ENCODE results near the gene HOXA13. TPM values are rescaled to one million over a fixed set of nuclear protein-coding genes. Genes with fewer than 3 reads are reported as not detected.
A peak's percentile ranks its signal among the peaks of the same experiment; 100 is the strongest.

Gene HOXA13
- total RNA-seq, 1 donor = 1.3 TPM

DNA sequence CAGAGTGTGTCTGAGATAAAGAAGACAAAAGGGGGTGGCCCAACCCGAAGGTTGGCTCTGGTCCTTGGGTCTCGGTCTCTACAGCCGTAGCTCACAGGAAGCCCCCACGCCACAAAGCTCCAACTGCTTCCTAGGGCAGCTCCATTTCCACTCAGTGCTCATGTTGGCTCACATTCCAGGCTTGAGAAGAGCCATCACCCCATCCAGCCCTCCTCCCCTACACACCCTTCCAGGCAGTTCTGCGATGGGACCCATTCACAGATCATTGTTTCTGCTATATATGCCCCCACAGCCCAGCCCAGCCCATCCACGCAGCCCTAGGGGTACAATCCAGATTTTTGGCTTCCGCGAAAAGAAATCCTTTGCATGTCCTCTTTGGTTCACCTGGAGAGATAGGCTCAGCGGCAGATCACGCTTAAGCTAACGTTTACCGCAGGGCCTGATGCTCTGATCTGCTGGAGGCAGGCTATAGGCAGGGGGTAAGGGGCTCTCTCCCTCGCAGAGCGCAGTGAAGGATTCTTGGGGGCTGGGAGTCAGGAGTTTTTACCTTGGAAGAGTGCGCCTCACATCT, 8.6 kb downstream of the HOXA13 start:
- TF ChIP-seq, protein P1, sequence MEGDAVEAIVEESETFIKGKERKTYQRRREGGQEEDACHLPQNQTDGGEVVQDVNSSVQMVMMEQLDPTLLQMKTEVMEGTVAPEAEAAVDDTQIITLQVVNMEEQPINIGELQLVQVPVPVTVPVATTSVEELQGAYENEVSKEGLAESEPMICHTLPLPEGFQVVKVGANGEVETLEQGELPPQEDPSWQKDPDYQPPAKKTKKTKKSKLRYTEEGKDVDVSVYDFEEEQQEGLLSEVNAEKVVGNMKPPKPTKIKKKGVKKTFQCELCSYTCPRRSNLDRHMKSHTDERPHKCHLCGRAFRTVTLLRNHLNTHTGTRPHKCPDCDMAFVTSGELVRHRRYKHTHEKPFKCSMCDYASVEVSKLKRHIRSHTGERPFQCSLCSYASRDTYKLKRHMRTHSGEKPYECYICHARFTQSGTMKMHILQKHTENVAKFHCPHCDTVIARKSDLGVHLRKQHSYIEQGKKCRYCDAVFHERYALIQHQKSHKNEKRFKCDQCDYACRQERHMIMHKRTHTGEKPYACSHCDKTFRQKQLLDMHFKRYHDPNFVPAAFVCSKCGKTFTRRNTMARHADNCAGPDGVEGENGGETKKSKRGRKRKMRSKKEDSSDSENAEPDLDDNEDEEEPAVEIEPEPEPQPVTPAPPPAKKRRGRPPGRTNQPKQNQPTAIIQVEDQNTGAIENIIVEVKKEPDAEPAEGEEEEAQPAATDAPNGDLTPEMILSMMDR (IDR thresholded peaks at IDR 0.05; ENCODE audit: insufficient read depth, low read depth, low read length) = no peak
- peak; percentile 25 for DNase-seq (ENCODE audit: low read depth)
- peak overlapping the region; percentile 86 for H3K4me3 ChIP-seq (ENCODE audit: low read depth, low read length)

DNA sequence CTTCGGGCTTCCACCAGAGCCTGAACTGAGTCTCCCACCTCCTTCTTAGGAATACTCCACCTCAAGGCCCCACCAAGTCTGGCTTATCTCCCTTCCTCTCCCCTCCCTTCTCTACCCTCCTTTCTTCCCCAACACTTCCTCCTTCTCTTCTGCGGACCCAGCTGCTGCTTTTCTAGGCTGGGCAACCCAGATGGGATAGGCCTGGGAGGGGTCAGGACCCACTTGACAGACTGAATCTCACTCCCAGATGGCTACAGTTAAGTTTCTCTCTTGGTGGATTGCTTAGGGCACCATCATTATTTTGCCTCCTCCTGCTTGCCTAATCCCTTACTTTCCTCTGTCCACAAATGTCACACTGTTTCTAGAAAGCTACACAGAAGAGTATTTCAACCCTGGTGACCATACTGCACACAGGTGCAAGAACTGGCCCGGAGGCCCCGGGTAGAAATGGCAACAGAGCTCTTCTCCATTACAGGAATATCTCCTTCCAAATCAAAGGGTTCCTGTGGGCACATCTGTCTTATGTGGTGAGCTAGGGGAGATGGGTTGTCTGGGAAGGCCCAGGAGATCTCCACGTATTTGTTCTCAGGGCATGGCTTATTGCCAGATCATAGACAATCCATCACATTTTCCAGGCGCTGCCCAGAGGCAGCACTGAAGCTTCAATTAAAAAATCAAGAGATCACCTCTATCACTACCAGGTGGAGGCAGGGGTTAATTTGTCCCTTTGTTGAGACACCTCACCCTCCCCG, 9.7 kb downstream of the HOXA13 start:
- TF ChIP-seq, protein P1 (IDR thresholded peaks at IDR 0.05; ENCODE audit: insufficient read depth, low read depth, low read length) = no peak
- peak; percentile 71 for DNase-seq (ENCODE audit: low read depth)
- peak overlapping the region; percentile 67 for H3K4me3 ChIP-seq (ENCODE audit: low read depth, low read length)

DNA sequence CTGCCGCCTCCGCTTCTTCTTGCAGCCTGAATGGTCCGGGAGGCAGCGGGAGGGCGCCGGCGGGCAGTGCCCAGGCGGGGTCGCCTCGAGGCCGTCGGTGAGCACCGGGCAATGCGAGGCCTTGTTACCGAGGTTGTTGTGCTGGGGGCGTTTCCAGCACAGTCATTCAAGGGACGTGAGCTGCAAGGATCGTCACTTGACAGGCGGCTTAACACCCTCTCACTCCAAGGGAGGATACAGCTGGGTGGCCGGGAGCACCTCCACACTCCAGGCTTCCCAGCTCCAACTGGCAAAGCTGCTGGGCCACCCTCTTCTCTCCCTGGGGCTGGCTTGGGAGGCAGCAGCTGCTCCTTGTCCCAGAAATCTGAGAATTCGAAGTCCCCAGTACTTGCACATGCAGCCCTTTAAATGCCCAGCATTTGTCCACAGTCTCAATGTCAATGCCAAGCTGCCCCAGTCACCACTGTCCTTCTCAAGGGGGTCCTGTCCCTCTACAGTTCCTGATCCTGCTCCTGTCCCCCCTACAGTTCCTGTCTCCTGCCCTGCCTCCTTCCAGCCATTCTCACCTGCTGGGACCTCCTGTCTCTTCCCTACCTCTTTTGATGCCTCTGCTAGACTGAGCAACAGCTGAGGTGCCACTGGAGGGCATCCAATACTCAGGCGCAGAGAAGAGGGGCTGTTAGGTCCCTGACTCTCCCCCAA, 10.4 kb downstream of the HOXA13 start:
- peak overlapping the region; percentile 67 for H3K4me3 ChIP-seq (ENCODE audit: low read depth, low read length)
- TF ChIP-seq, protein P1 (IDR thresholded peaks at IDR 0.05; ENCODE audit: insufficient read depth, low read depth, low read length) = no peak
- peak; percentile 79 for DNase-seq (ENCODE audit: low read depth)

DNA sequence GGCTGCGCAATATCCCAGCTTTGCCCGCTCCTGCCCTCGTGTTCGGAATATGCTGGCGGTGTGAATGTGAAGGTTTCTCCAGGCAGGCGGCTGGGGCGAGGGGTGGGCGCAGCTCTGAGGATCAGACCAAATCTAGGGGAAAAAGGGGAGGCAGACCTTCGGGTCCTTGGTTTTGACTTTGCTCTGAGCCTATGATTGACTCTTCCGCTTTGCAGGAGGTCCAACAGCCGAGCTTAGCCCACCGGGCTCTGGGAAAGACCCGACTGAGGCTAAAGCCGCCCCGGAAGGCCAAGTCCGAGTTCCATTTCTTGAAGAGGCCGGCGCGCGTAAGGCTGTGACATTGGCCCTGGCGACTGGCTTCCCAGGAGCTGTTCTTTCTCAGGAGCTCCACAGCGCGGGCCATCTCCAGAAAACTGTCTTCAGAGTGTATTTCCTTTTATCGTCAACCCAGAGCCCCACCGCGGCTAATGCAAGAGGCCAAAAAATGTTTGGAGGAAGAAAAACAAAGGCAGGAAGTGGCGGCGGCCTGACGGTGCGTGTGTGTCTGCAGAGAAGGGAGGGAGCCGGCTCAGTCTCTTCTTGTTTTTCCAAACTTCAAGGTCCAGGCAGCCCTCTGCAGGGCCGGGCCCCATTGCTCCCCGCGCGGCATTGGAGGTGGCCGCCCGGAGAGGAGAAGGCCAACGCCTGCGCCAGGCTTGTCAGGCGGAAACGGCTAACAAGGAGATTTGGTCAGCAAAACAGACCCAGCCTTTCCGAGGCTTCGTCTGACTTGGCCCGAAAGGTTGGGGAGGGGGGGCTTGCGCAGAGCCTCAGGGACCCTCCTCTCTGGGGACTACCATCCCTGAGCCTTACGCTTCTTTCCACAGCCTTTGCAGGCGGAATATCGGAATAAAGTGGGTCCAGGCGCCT, 11.3 kb downstream of the HOXA13 start:
- DNase-seq (ENCODE audit: low read depth) = peak; percentile 75
- peak overlapping the region; percentile 67 for H3K4me3 ChIP-seq (ENCODE audit: low read depth, low read length)
- TF ChIP-seq, protein P1 (IDR thresholded peaks at IDR 0.05; ENCODE audit: insufficient read depth, low read depth, low read length) = no peak

DNA sequence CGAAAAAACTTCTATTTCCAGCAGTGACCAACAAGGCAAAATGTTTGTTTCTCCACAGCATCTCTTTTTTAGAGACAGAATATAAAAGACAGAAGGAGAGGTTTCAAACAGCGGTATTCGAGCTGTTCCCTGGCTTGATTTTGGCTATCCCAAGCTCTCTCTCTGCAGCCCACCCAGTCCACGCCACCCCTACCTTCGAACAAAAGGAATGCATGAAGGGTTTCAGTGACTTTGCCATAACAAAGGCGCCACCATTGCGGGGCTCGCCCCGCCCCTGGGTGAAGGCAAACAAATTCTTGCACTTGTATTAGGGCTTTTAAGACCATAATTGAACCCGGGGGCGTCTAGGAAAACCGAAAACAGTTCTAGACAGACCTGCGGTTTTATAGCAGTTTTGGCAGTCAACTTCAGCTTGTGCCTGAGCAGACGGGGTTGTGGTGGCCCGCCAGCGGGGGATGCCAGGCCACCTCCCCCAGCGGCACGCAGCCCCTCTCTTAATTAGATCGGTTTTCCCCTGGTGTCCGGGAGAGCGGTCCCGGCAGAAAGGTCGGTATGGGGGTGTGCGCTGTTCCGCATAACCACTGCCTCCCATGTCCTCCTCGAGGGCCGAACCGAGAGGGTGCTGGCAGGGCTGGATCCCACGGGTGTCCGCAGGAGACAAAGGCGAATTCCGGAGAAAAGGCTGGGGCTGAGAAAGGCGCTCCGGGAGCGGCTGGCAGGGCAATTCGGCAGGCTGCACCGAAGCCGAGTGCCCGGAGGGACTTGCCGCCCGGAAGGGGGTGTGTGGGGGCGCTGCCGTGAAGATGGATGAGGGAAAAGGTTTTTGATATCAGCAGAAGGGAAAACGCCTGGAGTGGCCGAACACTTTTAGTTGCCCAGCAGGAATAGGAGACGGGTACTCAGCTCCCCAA, 12.2 kb downstream of the HOXA13 start:
- TF ChIP-seq, protein P1 (IDR thresholded peaks at IDR 0.05; ENCODE audit: insufficient read depth, low read depth, low read length) = no peak
- peak; percentile 65 for DNase-seq (ENCODE audit: low read depth)
- H3K4me3 ChIP-seq (ENCODE audit: low read depth, low read length) = peak overlapping the region; percentile 67
